Measurements from ENCODE around the gene SPOCD1.

The SPOCD1 gene

DNA sequence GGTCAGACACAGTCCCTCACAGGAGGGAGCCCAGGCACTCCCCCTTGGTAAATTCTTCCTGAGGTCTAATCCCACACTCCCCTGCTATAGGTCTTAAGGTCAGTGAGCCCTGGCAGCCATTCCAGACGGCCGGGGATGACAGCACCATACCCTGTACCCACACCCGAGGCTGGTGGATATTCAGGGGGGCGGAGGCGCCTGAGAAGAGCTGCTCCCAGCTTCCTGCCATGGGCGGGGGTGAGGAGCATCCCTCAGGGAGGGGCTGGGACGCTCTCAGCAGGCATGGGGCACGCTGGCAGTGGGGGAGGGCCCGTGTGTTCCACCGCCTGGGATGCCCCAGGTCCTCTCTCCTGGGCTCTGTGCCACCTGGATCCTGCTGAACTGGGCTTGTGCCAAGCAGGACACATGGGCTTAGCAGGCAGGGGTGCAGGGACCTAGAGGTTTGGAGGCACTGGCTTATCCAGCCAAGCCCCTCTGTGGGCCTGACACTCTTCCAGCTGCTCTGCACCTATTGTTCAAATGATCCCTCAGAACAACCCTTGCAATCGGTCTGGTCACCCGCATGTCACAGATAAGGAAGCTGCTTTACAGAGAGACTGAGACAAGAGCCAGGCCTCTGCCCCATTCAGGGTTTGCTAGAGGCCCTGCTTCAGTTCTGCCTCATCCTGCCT lies 46.0 kb downstream of the SPOCD1 start:
- DNase-seq, result no peak

GRCh38 chr1:31768939-31769704 lies 46.7 kb downstream of the SPOCD1 start:
- DNase-seq, result no peak

GRCh38 chr1:31768407-31768907 lies 47.4 kb downstream of the SPOCD1 start:
- no peak for DNase-seq

DNA sequence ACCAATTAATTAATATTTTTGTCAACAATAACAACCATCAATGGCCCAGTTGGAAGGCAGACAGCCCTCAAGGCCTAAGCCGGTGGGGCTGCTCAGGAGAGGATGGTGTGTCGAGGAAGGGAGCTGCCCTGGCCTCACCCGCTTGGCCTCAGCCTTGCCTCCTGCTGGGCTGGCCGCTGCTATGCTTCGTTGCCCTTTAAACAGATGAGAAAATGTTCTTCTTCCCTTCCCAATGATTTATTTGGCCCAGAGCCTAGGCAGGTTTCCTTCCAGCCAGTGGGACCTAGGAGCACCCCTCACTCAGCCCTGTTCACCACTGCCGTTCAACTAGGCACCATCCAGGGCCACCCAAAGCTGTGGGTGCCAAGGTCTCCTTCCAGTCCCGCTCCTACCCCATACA lies 48.6 kb downstream of the SPOCD1 start:
- DNase-seq, result no peak

GRCh38 chr1:31765516-31765915 lies 50.3 kb downstream of the SPOCD1 start:
- no peak for DNase-seq

GRCh38 chr1:31765041-31765467 lies 50.8 kb downstream of the SPOCD1 start:
- no peak for DNase-seq

- no peak for DNase-seq
Observed at GRCh38 chr1:31764312-31765040, 51.3 kb downstream of the SPOCD1 start, which contains the start of gene ADGRB2. ADGRB2 (minus strand) TSS chr1:31764340; CDS start chr1:31757221, 7,119 bp downstream.

DNA sequence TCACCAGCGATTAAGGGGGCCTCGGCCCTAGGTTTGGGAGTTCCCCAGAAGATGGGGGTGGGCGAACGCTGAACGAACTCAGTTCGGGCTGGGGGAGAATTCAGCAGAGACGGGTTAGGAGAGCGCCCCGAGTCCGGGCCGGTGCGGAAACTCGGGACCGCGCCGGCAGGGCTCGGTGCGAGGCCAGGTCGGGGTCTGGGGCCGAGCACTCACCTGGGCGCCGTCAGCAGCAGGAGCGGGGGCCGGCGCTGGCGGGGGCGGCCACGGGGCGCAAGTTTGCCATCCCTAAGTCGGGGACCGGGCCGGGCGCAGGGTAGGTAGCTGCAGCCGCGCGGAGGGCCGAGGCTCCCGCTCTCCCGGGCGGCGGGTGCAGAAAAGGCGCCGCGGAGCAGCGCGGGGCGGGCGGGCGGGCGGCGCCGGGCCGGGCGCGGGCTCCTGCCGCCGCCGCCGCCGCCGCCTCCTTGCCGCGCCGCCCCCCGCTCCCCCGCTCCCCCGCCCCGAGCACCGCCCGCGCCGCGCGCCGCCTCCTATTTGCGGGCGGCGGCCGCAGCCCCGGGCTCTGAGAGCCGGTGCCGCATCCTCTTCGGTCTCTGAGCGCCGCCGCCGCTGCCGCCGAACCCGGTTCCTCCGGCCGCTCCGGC lies 52.0 kb downstream of the SPOCD1 start:
- DNase-seq, result no peak

DNA sequence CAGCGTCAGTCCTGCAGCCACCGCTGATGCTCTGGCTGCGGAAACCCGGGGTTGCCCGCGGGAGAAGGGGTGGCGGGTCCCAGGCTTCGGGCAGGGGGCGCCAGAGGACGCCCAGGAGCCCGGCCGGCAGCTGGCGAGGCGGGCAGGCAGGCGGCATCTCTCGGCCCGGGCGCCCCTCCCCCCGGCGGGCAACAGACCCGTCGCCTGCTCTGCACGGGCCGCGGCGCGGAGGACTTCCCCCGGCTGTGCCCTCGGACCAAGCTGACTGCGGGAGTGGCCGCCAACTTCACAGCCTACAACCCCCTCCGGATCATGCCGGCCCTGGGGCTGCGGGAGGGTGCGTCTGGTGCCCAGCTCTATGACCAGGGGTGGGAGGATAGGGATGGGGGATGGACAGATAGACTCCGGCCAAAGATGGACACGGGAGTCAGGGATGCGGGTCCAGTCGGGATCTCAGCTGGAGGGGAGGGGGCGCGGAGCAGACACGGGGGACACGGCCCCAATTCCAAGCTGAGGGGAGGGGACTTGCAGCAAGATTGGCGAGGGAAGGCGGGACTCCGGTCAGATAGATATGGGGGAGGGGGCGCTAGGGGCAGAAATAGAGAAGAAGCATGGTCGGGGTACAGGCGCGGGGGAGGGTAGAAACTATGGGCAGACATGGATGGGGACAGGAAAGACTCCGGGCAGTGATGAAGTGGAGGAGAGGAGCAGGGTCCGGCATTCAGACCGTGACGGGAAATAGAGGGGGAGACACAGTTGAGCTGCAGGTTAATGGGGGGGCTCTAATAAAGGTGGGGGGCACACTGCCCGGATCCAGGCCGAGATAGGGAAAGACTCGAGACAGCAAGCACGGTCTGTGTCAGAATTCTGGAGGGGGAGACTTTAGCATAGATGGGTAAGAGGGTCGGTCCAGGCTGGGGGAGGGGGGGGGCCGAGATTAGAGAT lies 52.8 kb downstream of the SPOCD1 start:
- peak; percentile 59 for DNase-seq

DNA sequence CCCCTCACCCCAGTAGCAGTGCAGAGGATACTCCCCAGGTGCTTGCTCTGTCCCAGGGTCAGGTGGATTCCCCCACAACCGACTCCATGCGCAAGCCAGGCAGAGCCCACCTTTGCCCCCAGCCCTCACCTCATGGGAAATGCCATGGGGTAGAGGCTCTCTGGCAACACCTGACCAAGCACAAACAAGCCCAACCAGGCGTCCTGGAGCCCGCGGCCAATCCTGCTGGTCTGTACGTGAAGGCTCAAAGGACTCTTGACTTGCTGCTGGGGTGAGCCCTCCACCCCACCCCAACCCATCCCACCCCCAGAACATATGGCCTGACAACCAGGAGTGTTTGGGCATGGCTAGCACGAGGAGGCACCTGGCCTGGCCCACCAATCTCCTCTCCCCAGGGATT lies 53.5 kb downstream of the SPOCD1 start:
- no peak for DNase-seq

DNA sequence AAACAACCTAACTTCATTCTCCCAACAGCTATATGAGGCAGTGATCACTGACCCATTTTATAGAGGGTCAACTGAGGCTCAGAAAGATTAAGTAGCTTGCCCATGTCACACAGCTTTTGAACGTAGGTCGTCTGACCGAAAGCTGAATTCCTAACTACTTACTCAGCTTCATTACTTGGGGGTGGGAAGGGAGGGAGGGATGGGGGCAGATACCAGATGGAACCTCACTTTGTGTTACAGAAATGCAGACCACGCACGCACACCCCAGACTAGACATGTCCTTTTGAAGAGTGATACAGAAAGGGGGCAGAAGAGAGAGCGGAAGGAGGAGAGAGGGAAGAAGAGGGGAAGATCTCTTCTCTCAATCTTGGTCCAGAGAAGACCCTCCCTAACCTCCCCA lies 53.9 kb downstream of the SPOCD1 start:
- no peak for DNase-seq

GRCh38 chr1:31760471-31761470 lies 55.1 kb downstream of the SPOCD1 start:
- DNase-seq, result peak; percentile 48

DNA sequence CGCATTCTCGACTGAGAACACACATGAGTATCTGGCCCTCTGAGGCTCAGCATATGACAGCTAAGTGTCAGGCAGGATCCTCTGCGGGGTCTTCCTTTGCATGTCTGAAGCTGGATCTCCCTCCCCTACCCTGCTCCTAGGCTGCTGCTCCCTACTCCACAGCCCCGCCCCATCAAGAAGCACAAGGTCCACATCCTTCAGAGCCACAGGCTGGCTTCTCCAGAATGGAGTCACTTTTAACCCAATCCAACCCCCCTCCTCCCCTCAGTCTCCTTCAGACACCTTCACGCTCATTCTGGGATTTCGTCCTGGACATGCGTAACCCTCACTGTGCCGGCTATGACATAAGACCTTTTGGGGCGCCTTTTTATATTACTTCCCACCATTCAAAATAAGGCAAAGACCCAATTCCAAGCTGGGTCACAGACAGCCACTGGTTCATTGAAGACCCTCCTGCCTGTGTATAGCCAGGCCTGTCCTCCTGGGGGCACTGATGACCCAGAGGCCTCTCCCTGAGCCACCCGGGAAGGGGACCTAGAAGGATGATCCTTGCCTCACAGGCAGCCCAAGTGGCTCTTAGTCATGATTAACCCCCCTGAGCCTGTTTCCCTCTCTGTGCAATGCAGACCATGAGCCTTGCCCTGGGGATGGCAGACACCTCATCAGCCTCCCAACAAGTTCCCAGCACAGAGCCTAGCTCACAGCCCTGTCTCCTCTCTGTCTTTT lies 56.4 kb downstream of the SPOCD1 start:
- no peak for DNase-seq

GRCh38 chr1:31758823-31759222 lies 57.0 kb downstream of the SPOCD1 start:
- DNase-seq, result no peak

GRCh38 chr1:31757989-31758388 lies 57.8 kb downstream of the SPOCD1 start:
- no peak for DNase-seq

DNA sequence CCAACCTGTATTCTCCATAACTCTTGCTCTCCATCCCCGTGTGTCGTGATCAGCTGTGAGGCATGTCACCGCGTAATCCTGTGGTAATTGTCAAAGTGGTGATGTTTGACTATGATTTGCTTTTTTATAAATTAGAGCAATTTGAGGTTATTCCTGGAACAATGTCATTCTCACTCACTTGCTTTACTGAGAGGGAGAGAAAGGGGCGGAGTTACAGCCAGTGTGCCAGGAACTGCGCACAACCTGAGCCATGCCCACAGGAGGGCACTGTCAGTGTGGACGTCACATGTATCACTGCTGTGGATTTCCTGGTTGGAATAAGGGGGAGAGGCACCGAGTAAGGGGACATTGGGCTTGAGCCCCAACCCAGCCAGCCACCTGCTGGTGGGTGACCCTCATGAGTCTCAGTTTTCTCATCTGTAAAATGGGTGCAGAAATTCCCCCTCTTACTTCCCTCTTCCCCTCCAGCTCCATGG lies 58.6 kb downstream of the SPOCD1 start:
- no peak for DNase-seq

- no peak for DNase-seq
Observed at GRCh38 chr1:31756578-31756977, 59.2 kb downstream of the SPOCD1 start.

DNA sequence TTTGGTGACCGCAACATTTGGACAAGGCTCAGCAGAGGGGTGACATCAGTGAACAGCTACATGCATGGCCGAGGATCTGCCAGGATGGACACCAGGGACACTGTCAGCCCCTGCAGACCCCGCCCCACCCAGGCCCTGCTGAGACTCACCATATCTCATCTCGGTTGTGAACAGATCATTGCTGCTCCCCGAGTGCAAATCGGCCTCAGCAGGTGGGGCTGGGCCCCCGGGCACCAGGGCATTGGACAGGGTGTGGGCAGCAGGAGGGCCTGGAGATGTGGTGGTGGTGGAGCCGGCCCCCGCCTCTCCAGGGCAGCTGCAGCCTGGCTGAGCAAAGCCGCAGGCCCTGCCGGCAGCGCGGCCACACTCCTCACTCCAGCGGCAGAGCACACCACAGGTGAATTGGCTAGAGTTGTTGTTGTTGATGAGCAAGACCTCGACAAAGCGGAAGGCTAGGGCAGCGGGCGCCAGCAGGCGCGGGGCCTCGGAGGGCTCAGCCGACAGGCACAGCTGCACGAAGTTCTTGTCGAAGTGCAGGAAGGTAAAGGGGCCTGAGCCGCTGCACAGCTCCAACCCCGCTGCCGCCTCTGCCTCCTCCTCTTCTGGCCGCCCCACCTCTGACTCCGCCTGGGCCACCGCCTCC lies 59.9 kb downstream of the SPOCD1 start:
- DNase-seq, result no peak

- DNase-seq, result no peak
Observed at GRCh38 chr1:31755197-31755611, 60.6 kb downstream of the SPOCD1 start.

Data from stimulated activated naive CD4-positive, alpha-beta T cell treated with Interleukin-2 at 50 U/mL for 16 hours (primary cell).